Epidermal melanocyte (primary cell): Measurements from ENCODE around the gene PLAAT5.

ENCODE experiments used
- DNase-seq: peaks from one replicate; pipeline ENCODE4 v3.0.0; 2011; ENCODE audit warnings: low spot score; ENCODE audit not compliant: insufficient read length

The PLAAT5 gene

GRCh38 chr11:63512816-63513215, 21.8 kb upstream of the PLAAT5 start:
- DNase-seq = no peak

GRCh38 chr11:63511048-63511748, 20.2 kb upstream of the PLAAT5 start:
- DNase-seq = no peak

- DNase-seq = no peak
Observed at GRCh38 chr11:63510360-63511047, 19.5 kb upstream of the PLAAT5 start.

GRCh38 chr11:63508745-63509144, 17.8 kb upstream of the PLAAT5 start:
- no peak for DNase-seq

GRCh38 chr11:63508009-63508408, 17.0 kb upstream of the PLAAT5 start:
- no peak for DNase-seq

GRCh38 chr11:63507511-63507910, 16.5 kb upstream of the PLAAT5 start:
- DNase-seq = no peak

- DNase-seq = no peak
Observed at GRCh38 chr11:63506876-63507275, 15.9 kb upstream of the PLAAT5 start.

GRCh38 chr11:63505857-63506528, 15.0 kb upstream of the PLAAT5 start, which contains the start of gene LGALS12:
Gene LGALS12 (plus strand): TSS chr11:63506084. CDS start chr11:63506459, 375 bp downstream.
- DNase-seq = no peak

GRCh38 chr11:63504933-63505586, 14.1 kb upstream of the PLAAT5 start:
- no peak for DNase-seq

- DNase-seq = no peak
Observed at GRCh38 chr11:63504054-63504453, 13.1 kb upstream of the PLAAT5 start.

- DNase-seq = no peak
Observed at GRCh38 chr11:63503492-63503891, 12.5 kb upstream of the PLAAT5 start.

GRCh38 chr11:63502252-63502820, 11.4 kb upstream of the PLAAT5 start:
- DNase-seq = no peak

- no peak for DNase-seq
Observed at GRCh38 chr11:63501236-63501635, 10.3 kb upstream of the PLAAT5 start.

- no peak for DNase-seq
Observed at GRCh38 chr11:63499874-63500273, 8.9 kb upstream of the PLAAT5 start.

- no peak for DNase-seq
Observed at GRCh38 chr11:63494975-63495374, 4.0 kb upstream of the PLAAT5 start.

GRCh38 chr11:63493127-63493526, 2.2 kb upstream of the PLAAT5 start:
- no peak for DNase-seq

GRCh38 chr11:63492441-63492840, 1.5 kb upstream of the PLAAT5 start:
- DNase-seq = no peak

- no peak for DNase-seq
Observed at GRCh38 chr11:63491636-63492372, 837 bp upstream of the PLAAT5 start.

- DNase-seq = no peak
Observed at GRCh38 chr11:63491240-63491587, 247 bp upstream of the PLAAT5 start.

- no peak for DNase-seq
Observed at GRCh38 chr11:63489879-63490278, 1.1 kb downstream of the PLAAT5 start.

GRCh38 chr11:63488789-63489188, 2.2 kb downstream of the PLAAT5 start:
- no peak for DNase-seq
